ENCODE measurements around the gene BTN2A1.

The BTN2A1 gene

GRCh38 chr6:26494117-26494516 lies 36.4 kb downstream of the BTN2A1 start:
- no peaks in the 10 kb centered on the region for H3K9me3 ChIP-seq (ENCODE audit: severe bottlenecking)
- DNase-seq (ENCODE audit: low spot score), result no peak
- no peak for ATAC-seq (ENCODE audit: low read depth)
- TF ChIP-seq, protein P1, sequence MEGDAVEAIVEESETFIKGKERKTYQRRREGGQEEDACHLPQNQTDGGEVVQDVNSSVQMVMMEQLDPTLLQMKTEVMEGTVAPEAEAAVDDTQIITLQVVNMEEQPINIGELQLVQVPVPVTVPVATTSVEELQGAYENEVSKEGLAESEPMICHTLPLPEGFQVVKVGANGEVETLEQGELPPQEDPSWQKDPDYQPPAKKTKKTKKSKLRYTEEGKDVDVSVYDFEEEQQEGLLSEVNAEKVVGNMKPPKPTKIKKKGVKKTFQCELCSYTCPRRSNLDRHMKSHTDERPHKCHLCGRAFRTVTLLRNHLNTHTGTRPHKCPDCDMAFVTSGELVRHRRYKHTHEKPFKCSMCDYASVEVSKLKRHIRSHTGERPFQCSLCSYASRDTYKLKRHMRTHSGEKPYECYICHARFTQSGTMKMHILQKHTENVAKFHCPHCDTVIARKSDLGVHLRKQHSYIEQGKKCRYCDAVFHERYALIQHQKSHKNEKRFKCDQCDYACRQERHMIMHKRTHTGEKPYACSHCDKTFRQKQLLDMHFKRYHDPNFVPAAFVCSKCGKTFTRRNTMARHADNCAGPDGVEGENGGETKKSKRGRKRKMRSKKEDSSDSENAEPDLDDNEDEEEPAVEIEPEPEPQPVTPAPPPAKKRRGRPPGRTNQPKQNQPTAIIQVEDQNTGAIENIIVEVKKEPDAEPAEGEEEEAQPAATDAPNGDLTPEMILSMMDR (IDR thresholded peaks at IDR 0.05; ENCODE audit: poor library complexity, severe bottlenecking), result no peak
- H3K36me3 ChIP-seq (ENCODE audit: low read depth), result no peaks in the 10 kb centered on the region
- no peaks in the 10 kb centered on the region for H3K27me3 ChIP-seq (ENCODE audit: insufficient read depth, poor library complexity, severe bottlenecking)
- no peaks in the 10 kb centered on the region for H3K4me1 ChIP-seq (ENCODE audit: insufficient read depth, poor library complexity, severe bottlenecking)
- no peak overlapping the region for H3K4me3 ChIP-seq (ENCODE audit: severe bottlenecking)
- no peak overlapping the region for H3K27ac ChIP-seq (ENCODE audit: poor library complexity, severe bottlenecking)

- no peak overlapping the region for H3K4me3 ChIP-seq (ENCODE audit: severe bottlenecking)
- ATAC-seq (ENCODE audit: low read depth), result no peak
- TF ChIP-seq, protein P1 (IDR thresholded peaks at IDR 0.05; ENCODE audit: poor library complexity, severe bottlenecking), result no peak
These were observed 37.5 kb downstream of the BTN2A1 start for GRCh38 chr6:26495281-26495680.

DNA sequence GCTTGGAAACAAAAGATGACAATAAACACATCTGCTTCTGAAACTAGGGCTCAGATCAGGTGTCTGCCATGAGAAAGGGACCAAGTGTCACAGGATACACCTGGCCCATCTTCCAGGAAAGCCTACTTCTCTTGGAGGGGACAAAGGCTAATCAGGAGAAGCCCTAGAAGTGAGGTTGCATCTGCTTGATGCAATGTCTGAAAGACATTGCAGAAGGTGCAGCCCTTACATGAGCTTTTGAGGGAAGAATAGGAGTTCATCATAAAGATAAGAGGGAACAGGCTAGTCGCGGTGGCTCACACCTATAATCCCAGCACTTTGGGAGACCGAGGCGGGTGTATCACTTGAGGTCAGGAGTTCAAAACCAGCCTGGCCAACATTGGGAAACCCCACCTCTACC lies 39.9 kb downstream of the BTN2A1 start:
- no peaks in the 10 kb centered on the region for H3K36me3 ChIP-seq (ENCODE audit: low read depth)
- no peaks in the 10 kb centered on the region for H3K9me3 ChIP-seq (ENCODE audit: severe bottlenecking)
- H3K4me3 ChIP-seq (ENCODE audit: severe bottlenecking), result no peak overlapping the region
- TF ChIP-seq, protein P1 (IDR thresholded peaks at IDR 0.05; ENCODE audit: poor library complexity, severe bottlenecking), result no peak
- H3K4me1 ChIP-seq (ENCODE audit: insufficient read depth, poor library complexity, severe bottlenecking), result no peaks in the 10 kb centered on the region
- no peak overlapping the region for H3K27ac ChIP-seq (ENCODE audit: poor library complexity, severe bottlenecking)
- peaks cover 16% of the 10 kb centered on the region for H3K27me3 ChIP-seq (ENCODE audit: insufficient read depth, poor library complexity, severe bottlenecking)
- ATAC-seq (ENCODE audit: low read depth) (no peak), DNase-seq (ENCODE audit: low spot score) (no peak)

More at GRCh38 chr6:26495281-26495680, 37.5 kb downstream of the BTN2A1 start:
- no peaks in the 10 kb centered on the region for H3K4me1 ChIP-seq (ENCODE audit: insufficient read depth, poor library complexity, severe bottlenecking)
- H3K36me3 ChIP-seq (ENCODE audit: low read depth), result no peaks in the 10 kb centered on the region
- no peaks in the 10 kb centered on the region for H3K27me3 ChIP-seq (ENCODE audit: insufficient read depth, poor library complexity, severe bottlenecking)
- DNase-seq (ENCODE audit: low spot score), result no peak
- H3K9me3 ChIP-seq (ENCODE audit: severe bottlenecking), result no peaks in the 10 kb centered on the region
- no peak overlapping the region for H3K27ac ChIP-seq (ENCODE audit: poor library complexity, severe bottlenecking)

DNA sequence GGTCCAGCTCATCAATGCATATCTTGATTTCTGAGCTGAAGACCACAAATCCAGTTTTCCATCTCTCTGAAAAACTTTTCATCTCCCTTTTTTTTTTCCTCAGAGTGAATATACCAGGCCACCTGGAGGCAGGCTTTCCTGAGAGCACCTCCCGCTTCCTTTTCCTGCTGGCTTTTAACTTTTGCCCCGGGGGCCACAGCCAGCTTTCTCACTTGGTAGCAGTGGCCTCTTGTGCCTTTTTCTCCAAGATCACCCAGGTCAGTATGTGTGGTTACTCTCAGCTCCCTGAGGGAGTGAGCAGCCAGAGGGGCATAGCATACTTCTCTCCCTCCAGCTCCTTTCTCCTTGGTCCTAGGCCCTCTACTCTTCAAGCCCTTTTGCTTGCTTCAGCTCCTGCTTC lies 42.3 kb downstream of the BTN2A1 start, which contains the start of gene BTN1A1:
BTN1A1 (plus strand) TSS at position 202 of the 400 bp plus-strand sequence. CDS start 984 bp downstream, outside the sequence.
- Histone ChIP-seq H3K9me3 (ENCODE audit: severe bottlenecking) (no peaks in the 10 kb centered on the region), H3K36me3 (ENCODE audit: low read depth) (no peaks in the 10 kb centered on the region), H3K4me3 (ENCODE audit: severe bottlenecking) (no peak within 1 kb of the TSS), H3K27ac (ENCODE audit: poor library complexity, severe bottlenecking) (no peak within 1 kb of the TSS), H3K27me3 (ENCODE audit: insufficient read depth, poor library complexity, severe bottlenecking) (peaks cover 18% of the 10 kb centered on the region), H3K4me1 (ENCODE audit: insufficient read depth, poor library complexity, severe bottlenecking) (no peaks in the 10 kb centered on the region)
- no peak for DNase-seq (ENCODE audit: low spot score)
- TF ChIP-seq, protein P1 (IDR thresholded peaks at IDR 0.05; ENCODE audit: poor library complexity, severe bottlenecking), result no peak
- no peak for ATAC-seq (ENCODE audit: low read depth)

- Histone ChIP-seq H3K36me3 (ENCODE audit: low read depth) (no peaks in the 10 kb centered on the region), H3K9me3 (ENCODE audit: severe bottlenecking) (no peaks in the 10 kb centered on the region), H3K27me3 (ENCODE audit: insufficient read depth, poor library complexity, severe bottlenecking) (peaks cover 18% of the 10 kb centered on the region), H3K4me3 (ENCODE audit: severe bottlenecking) (peak overlapping the region; percentile 11), H3K27ac (ENCODE audit: poor library complexity, severe bottlenecking) (no peak overlapping the region), H3K4me1 (ENCODE audit: insufficient read depth, poor library complexity, severe bottlenecking) (no peaks in the 10 kb centered on the region)
- ATAC-seq (ENCODE audit: low read depth) (peak; percentile 75), DNase-seq (ENCODE audit: low spot score) (peak; percentile 54)
- TF ChIP-seq, protein P1 (IDR thresholded peaks at IDR 0.05; ENCODE audit: poor library complexity, severe bottlenecking), result no peak
These were observed 43.8 kb downstream of the BTN2A1 start for GRCh38 chr6:26501482-26501986.
